ENCODE results near the gene PCA3. TPM values are rescaled to one million over a fixed set of nuclear protein-coding genes. Genes with fewer than 3 reads are reported as not detected.

The PCA3 gene
- total RNA-seq, 1 experiment from 2014 or later = not detected

GRCh38 chr9:76733096-76733495 is 31.1 kb upstream of the PCA3 start:
- CTCF ChIA-PET = no interaction called here
- no peak overlapping the region for H3K4me3 ChIP-seq
- BruUV-seq (replicated peaks) = no TSS peak
- H3K4me1 ChIP-seq (replicated peaks; ENCODE audit: insufficient read depth) = no peaks in the 10 kb centered on the region
- no peak for DNase-seq
- H3F3A ChIP-seq (ENCODE audit: insufficient read depth, low read depth) = no peaks in the 10 kb centered on the region
- peaks cover 50% of the 10 kb centered on the region for H3K27me3 ChIP-seq (ENCODE audit: insufficient read depth, low read depth)
- no peak overlapping the region for H3K4me2 ChIP-seq
- intact Hi-C loops (cut with micrococcal nuclease; ENCODE audit: unreplicated experiment) = no loop called here
- no peaks in the 10 kb centered on the region for H3K36me3 ChIP-seq (ENCODE audit: low read depth)
- no peak overlapping the region for H2AFZ ChIP-seq
- H3K9me2 ChIP-seq (ENCODE audit: insufficient read depth) = no peaks in the 10 kb centered on the region
- no peak overlapping the region for H3K27ac ChIP-seq
- no peak for TF ChIP-seq EZH2 (IDR thresholded peaks at IDR 0.05; ENCODE audit: low read depth)
- no peak for TF ChIP-seq CTCF (conservative IDR thresholded peaks at IDR 0.05)
- no peaks in the 10 kb centered on the region for H3K79me2 ChIP-seq (ENCODE audit: low read depth)
- POLR2A ChIA-PET (ENCODE audit: unreplicated experiment) = no interaction called here
- H3K9me3 ChIP-seq (ENCODE audit: insufficient read depth, low read depth) = peaks cover 3% of the 10 kb centered on the region; the same call in 1 of the 2 replicates
- H4K20me1 ChIP-seq (ENCODE audit: insufficient read depth) = no peaks in the 10 kb centered on the region

GRCh38 chr9:76734716-76735115 is 29.5 kb upstream of the PCA3 start:
- ChIA-PET CTCF (no interaction called here), POLR2A (ENCODE audit: unreplicated experiment) (no interaction called here)
- intact Hi-C loops (cut with micrococcal nuclease; ENCODE audit: unreplicated experiment) = no loop called here
- peaks cover 54% of the 10 kb centered on the region for H3K27me3 ChIP-seq (ENCODE audit: insufficient read depth, low read depth)
- no peaks in the 10 kb centered on the region for H4K20me1 ChIP-seq (ENCODE audit: insufficient read depth)
- no peak for DNase-seq
- H3K79me2 ChIP-seq (ENCODE audit: low read depth) = no peaks in the 10 kb centered on the region
- no peaks in the 10 kb centered on the region for H3F3A ChIP-seq (ENCODE audit: insufficient read depth, low read depth)
- H3K4me2 ChIP-seq = no peak overlapping the region
- no peak overlapping the region for H2AFZ ChIP-seq
- H3K9me3 ChIP-seq (ENCODE audit: insufficient read depth, low read depth) = peaks cover 3% of the 10 kb centered on the region; the same call in 1 of the 2 replicates
- no peaks in the 10 kb centered on the region for H3K4me1 ChIP-seq (replicated peaks; ENCODE audit: insufficient read depth)
- no peak overlapping the region for H3K27ac ChIP-seq
- TF ChIP-seq CTCF (conservative IDR thresholded peaks at IDR 0.05) (no peak), EZH2 (IDR thresholded peaks at IDR 0.05; ENCODE audit: low read depth) (no peak)
- no peaks in the 10 kb centered on the region for H3K36me3 ChIP-seq (ENCODE audit: low read depth)
- no peaks in the 10 kb centered on the region; the same call in 1 of the 2 replicates for H3K9me2 ChIP-seq (ENCODE audit: insufficient read depth)
- BruUV-seq (replicated peaks) = no TSS peak
- H3K4me3 ChIP-seq = no peak overlapping the region

- no TSS peak for BruUV-seq (replicated peaks)
- no peak for TF ChIP-seq EZH2 (IDR thresholded peaks at IDR 0.05; ENCODE audit: low read depth)
- no peak for TF ChIP-seq CTCF (conservative IDR thresholded peaks at IDR 0.05)
- Histone ChIP-seq H3K4me2 (no peak overlapping the region), H4K20me1 (ENCODE audit: insufficient read depth) (no peaks in the 10 kb centered on the region), H3F3A (ENCODE audit: insufficient read depth, low read depth) (no peaks in the 10 kb centered on the region), H3K4me3 (no peak overlapping the region), H3K9me2 (ENCODE audit: insufficient read depth) (no peaks in the 10 kb centered on the region; the same call in 1 of the 2 replicates), H3K4me1 (replicated peaks; ENCODE audit: insufficient read depth) (no peaks in the 10 kb centered on the region), H2AFZ (no peak overlapping the region), H3K27ac (no peak overlapping the region), H3K36me3 (ENCODE audit: low read depth) (no peaks in the 10 kb centered on the region), H3K79me2 (ENCODE audit: low read depth) (no peaks in the 10 kb centered on the region), H3K9me3 (ENCODE audit: insufficient read depth, low read depth) (peaks cover 3% of the 10 kb centered on the region; the same call in 1 of the 2 replicates), H3K27me3 (ENCODE audit: insufficient read depth, low read depth) (peaks cover 46% of the 10 kb centered on the region)
- DNase-seq = no peak
- CTCF ChIA-PET = interaction anchor here (0.5 kb wide), 1 partner anchor 871 kb away, joined by 8 read pairs; no protein-coding TSS in a partner anchor
- POLR2A ChIA-PET (ENCODE audit: unreplicated experiment) = no interaction called here
- intact Hi-C loops (cut with micrococcal nuclease; ENCODE audit: unreplicated experiment) = no loop called here
Measured at GRCh38 chr9:76737154-76737902, 26.9 kb upstream of the PCA3 start.

All from PC-9 (cell line).